Fibroblast of skin of left quadriceps (primary cell): Measurements from ENCODE around the gene ATP8B3.
A peak's percentile ranks its signal among the peaks of the same experiment; 100 is the strongest.

Source experiments
- DNase-seq, 2 experiments: peaks; one replicate each; pipeline ENCODE4 v3.0.0-alpha.2; 2013; ENCODE audit warnings: low read depth in 2 of 2

ATP8B3 gene

GRCh38 chr19:1816530-1817298 lies 4.6 kb upstream of the ATP8B3 start:
- no peak for DNase-seq

GRCh38 chr19:1815605-1816529 lies 3.8 kb upstream of the ATP8B3 start:
- DNase-seq, result no peak

- DNase-seq, result no peak
Observed at GRCh38 chr19:1814833-1815604, 2.9 kb upstream of the ATP8B3 start.

- DNase-seq, result no peak
Observed at GRCh38 chr19:1814391-1814790, 2.3 kb upstream of the ATP8B3 start.

- DNase-seq, result no peak
Observed at GRCh38 chr19:1813192-1814182, 1.4 kb upstream of the ATP8B3 start.

GRCh38 chr19:1812426-1813191 lies 533 bp upstream of the ATP8B3 start:
- peak; percentile 75 to 76 for DNase-seq

- no peak for DNase-seq
Observed at GRCh38 chr19:1811472-1811894, 593 bp downstream of the ATP8B3 start.

GRCh38 chr19:1810439-1811160 lies 1.5 kb downstream of the ATP8B3 start:
- no peak for DNase-seq

- DNase-seq, result no peak
Observed at GRCh38 chr19:1809678-1810077, 2.4 kb downstream of the ATP8B3 start.

GRCh38 chr19:1808395-1808731 lies 3.7 kb downstream of the ATP8B3 start:
- DNase-seq, result no peak

- DNase-seq, result no peak
Observed at GRCh38 chr19:1807695-1808394, 4.2 kb downstream of the ATP8B3 start.

- DNase-seq, result no peak
Observed at GRCh38 chr19:1807030-1807694, 4.9 kb downstream of the ATP8B3 start.

GRCh38 chr19:1806184-1807029 lies 5.7 kb downstream of the ATP8B3 start:
- DNase-seq, result no peak

GRCh38 chr19:1805401-1806183 lies 6.5 kb downstream of the ATP8B3 start:
- no peak for DNase-seq

- DNase-seq, result no peak
Observed at GRCh38 chr19:1804858-1805257, 7.2 kb downstream of the ATP8B3 start.

- no peak for DNase-seq
Observed at GRCh38 chr19:1799695-1800342, 12.3 kb downstream of the ATP8B3 start.
